ENCODE measurements around the gene P2RX7. TPM values are rescaled to one million over a fixed set of nuclear protein-coding genes. Genes with fewer than 3 reads are reported as not detected.

The P2RX7 gene
- polyA plus RNA-seq, 1 of the 3 experiments (the other 2 are of a cell fraction): 0.43 TPM

DNA sequence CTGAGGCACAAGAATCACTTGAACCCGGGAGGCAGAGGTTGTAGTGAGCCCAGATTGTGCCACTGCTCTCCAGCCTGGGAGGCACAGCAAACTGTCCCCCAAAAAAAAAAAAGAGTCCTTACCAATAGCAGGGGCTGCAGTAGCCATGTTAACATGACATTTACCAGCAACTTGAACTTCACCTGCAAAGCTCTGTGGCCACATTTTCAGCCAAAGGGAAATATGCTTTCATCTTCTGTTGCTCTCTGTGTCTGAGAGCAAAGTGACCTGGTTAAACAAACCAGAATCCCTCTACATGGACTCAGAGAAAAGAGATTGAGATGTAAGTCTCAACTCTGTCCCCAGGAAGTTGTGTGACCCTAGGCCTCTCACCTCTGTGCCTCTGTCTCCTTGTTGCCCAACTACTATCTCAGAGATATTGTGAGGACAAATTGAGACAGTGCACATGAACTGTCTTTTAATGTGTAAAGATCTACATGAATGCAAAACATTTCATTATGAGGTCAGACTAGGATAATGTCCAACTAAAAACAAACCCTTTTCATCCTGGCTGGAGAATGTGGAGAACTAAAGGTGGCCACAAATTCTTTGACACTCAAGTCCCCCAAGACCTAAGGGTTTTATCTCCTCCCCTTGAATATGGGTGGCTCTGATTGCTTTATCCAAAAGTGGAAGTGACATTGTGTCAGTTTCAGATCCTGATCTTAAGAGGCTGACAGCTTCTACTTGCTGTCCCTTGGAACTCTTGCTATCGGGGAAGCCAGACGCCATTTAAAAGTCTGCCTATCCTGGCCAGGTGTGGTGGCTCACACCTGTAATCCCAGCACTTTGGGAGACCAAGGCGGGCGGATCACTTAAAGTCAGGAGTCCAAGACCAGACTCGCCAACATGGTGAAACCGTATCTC is 52.6 kb downstream of the P2RX7 start:
- WGBS (ENCODE audit: low lambda C conversion rate): 94% methylated on average over 6 of the region's 7 CpGs
- H2AFZ ChIP-seq (ENCODE audit: low read depth): no peak overlapping the region
- no peak overlapping the region for H3K9ac ChIP-seq
- H3K36me3 ChIP-seq (replicated peaks in 1 of 2; ENCODE audit: control insufficient read depth in 1 of 2, insufficient read depth in 2 of 2, low read length in 1 of 2): no peaks in the 10 kb centered on the region
- ChIA-PET CTCF (interaction anchor here (1.2 kb wide), 1 partner anchor 11 kb away, joined by 3 read pairs; no protein-coding TSS in a partner anchor), POLR2A (interaction anchor here (0.6 kb wide), 2 partner anchors 16 to 1185 kb away, joined by 3 read pairs; no protein-coding TSS in a partner anchor)
- no peaks in the 10 kb centered on the region for H3K27me3 ChIP-seq (ENCODE audit: insufficient read depth)
- TF ChIP-seq ZBTB33 (IDR thresholded peaks at IDR 0.05; ENCODE audit: borderline replicate concordance, low read depth) (no peak), FOXM1 (IDR thresholded peaks at IDR 0.05; ENCODE audit: low read depth) (no peak), JUND (IDR thresholded peaks at IDR 0.05) (no peak), SIN3A (IDR thresholded peaks at IDR 0.05; ENCODE audit: borderline replicate concordance, low read depth, low read length) (no peak), MAX (IDR thresholded peaks at IDR 0.05; ENCODE audit: low read depth) (no peak), EP300 (IDR thresholded peaks at IDR 0.05; ENCODE audit: borderline replicate concordance in 1 of 2, low read depth in 1 of 2, low read length in 1 of 2) (no peak), TCF12 (IDR thresholded peaks at IDR 0.05) (no peak), YY1 (IDR thresholded peaks at IDR 0.05; ENCODE audit: low read depth) (no peak), MXI1 (IDR thresholded peaks at IDR 0.05; ENCODE audit: low read depth, low read length) (no peak), NFIC (IDR thresholded peaks at IDR 0.05; ENCODE audit: borderline replicate concordance) (no peak), CHD2 (IDR thresholded peaks at IDR 0.05; ENCODE audit: low read length, partially characterized antibody) (no peak), TAF1 (IDR thresholded peaks at IDR 0.05; ENCODE audit: borderline replicate concordance, low read depth, low read length) (no peak), RAD21 (IDR thresholded peaks at IDR 0.05; ENCODE audit: low read length) (no peak), TEAD4 (IDR thresholded peaks at IDR 0.05; ENCODE audit: borderline replicate concordance, insufficient read depth) (no peak)
- TF ChIP-seq, protein P1, sequence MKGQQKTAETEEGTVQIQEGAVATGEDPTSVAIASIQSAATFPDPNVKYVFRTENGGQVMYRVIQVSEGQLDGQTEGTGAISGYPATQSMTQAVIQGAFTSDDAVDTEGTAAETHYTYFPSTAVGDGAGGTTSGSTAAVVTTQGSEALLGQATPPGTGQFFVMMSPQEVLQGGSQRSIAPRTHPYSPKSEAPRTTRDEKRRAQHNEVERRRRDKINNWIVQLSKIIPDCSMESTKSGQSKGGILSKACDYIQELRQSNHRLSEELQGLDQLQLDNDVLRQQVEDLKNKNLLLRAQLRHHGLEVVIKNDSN (IDR thresholded peaks at IDR 0.05; ENCODE audit: borderline replicate concordance, low read depth): no peak
- TF ChIP-seq, protein P2, sequence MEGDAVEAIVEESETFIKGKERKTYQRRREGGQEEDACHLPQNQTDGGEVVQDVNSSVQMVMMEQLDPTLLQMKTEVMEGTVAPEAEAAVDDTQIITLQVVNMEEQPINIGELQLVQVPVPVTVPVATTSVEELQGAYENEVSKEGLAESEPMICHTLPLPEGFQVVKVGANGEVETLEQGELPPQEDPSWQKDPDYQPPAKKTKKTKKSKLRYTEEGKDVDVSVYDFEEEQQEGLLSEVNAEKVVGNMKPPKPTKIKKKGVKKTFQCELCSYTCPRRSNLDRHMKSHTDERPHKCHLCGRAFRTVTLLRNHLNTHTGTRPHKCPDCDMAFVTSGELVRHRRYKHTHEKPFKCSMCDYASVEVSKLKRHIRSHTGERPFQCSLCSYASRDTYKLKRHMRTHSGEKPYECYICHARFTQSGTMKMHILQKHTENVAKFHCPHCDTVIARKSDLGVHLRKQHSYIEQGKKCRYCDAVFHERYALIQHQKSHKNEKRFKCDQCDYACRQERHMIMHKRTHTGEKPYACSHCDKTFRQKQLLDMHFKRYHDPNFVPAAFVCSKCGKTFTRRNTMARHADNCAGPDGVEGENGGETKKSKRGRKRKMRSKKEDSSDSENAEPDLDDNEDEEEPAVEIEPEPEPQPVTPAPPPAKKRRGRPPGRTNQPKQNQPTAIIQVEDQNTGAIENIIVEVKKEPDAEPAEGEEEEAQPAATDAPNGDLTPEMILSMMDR (IDR thresholded peaks at IDR 0.05): no peak
- no peaks in the 10 kb centered on the region for H3K9me2 ChIP-seq
- peaks cover 0 to 3% of the 10 kb centered on the region in 2 experiments; a peak in 1 of 4 replicates for H3K4me1 ChIP-seq (ENCODE audit: control insufficient read depth in 1 of 2, insufficient read depth in 2 of 2, low read depth in 1 of 2, low read length in 1 of 2)
- no peaks in the 10 kb centered on the region for H3K9me3 ChIP-seq
- H3K4me3 ChIP-seq (ENCODE audit: low read depth in 2 of 2, low read length in 1 of 2): no peak overlapping the region
- no peaks in the 10 kb centered on the region for H4K20me1 ChIP-seq (ENCODE audit: insufficient read depth)
- H3K4me2 ChIP-seq: no peak overlapping the region
- peaks cover 4% of the 10 kb centered on the region for H3F3A ChIP-seq (replicated peaks; ENCODE audit: insufficient read depth)
- H3K27ac ChIP-seq (ENCODE audit: low read depth in 2 of 2, low read length in 1 of 2): no peak overlapping the region
- DNase-seq: no peak
- H3K79me2 ChIP-seq (ENCODE audit: insufficient read depth): no peaks in the 10 kb centered on the region
